Mucosa of rectum (tissue), 2 donors: ENCODE data around the gene PLEKHH3.
"Not testable (repeated sequence)": the region's sequence is repeated elsewhere in the genome, so short reads cannot be mapped to it uniquely, and the experiment has no call there.

ENCODE experiments used
- H3K27ac ChIP-seq, 2 donors: one replicate each; pipeline ENCODE4 v1.7.0; 2013; ENCODE audit warnings: inconsistent platforms in 2 of 2, low read depth in 2 of 2, low read length in 2 of 2
- H3K27me3 ChIP-seq, 2 donors: one replicate each; pipeline ENCODE4 v1.7.0; 2013; ENCODE audit warnings: low read length in 2 of 2; ENCODE audit not compliant: control insufficient read depth in 2 of 2, insufficient read depth in 2 of 2
- H3K36me3 ChIP-seq, 2 donors: one replicate each; pipeline ENCODE4 v1.7.0; 2013; ENCODE audit warnings: low read length in 2 of 2; ENCODE audit not compliant: control insufficient read depth in 2 of 2, insufficient read depth in 2 of 2
- H3K4me1 ChIP-seq, 2 donors: one replicate each; pipeline ENCODE4 v1.7.0; 2013; ENCODE audit warnings: low read length in 2 of 2, mild to moderate bottlenecking in 1 of 2; ENCODE audit not compliant: control insufficient read depth in 2 of 2, insufficient read depth in 2 of 2
- H3K4me3 ChIP-seq, 2 donors: one replicate each; pipeline ENCODE4 v1.7.0; 2013; ENCODE audit warnings: low read length in 2 of 2
- H3K9ac ChIP-seq, 2 donors: one replicate each; pipeline ENCODE4 v1.7.0; 2013; ENCODE audit warnings: low read length in 2 of 2, low read depth in 1 of 2, mild to moderate bottlenecking in 1 of 2
- H3K9me3 ChIP-seq, 2 donors: one replicate each; pipeline ENCODE4 v1.7.0; 2013; ENCODE audit warnings: low read length in 2 of 2; ENCODE audit not compliant: control insufficient read depth in 2 of 2
- donor health status: healthy.
- donor health status: Normal muscosa, but diverticular disease.

The PLEKHH3 gene

DNA sequence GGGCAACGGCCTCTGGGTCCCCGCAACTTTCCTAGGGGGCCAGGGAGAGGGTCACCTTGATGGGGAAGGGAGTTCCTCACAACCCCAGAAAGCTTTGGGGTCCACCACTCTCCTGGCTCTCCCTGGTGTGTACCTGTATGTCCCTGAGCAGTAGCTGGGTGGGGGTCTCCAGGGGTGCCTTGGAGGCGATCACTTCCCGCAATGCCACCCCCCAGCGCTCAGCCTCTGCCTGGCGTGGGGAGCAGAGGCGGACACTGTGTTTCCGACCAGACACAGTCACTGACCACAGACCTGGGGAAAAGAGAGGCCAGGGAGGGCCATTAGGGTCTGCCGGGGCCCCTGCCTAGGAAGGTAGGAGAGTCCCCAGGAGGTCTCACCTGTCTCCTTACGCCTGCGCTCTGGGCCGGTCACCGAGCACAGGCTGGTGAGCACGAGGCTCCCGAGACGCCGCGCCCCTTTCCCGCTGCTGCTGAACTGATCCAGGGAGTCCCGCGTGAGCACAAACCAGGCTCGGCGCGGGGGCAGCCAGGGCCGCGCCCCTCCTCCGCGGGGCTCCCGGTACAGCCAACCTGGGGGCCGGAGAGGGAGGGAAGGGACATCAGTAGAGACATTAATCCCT, 3.4 kb downstream of the PLEKHH3 start:
- Histone ChIP-seq H3K36me3 (peaks cover 16 to 22% of the 10 kb centered on the region in 2 donors), H3K4me3 (no peak overlapping the region), H3K9ac (no peak overlapping the region), H3K27me3 (no peaks in the 10 kb centered on the region), H3K4me1 (peaks cover 27 to 40% of the 10 kb centered on the region in 2 donors), H3K27ac (peak overlapping the region in 1 of 2 donors; percentile 9), H3K9me3 (no peaks in the 10 kb centered on the region)

DNA sequence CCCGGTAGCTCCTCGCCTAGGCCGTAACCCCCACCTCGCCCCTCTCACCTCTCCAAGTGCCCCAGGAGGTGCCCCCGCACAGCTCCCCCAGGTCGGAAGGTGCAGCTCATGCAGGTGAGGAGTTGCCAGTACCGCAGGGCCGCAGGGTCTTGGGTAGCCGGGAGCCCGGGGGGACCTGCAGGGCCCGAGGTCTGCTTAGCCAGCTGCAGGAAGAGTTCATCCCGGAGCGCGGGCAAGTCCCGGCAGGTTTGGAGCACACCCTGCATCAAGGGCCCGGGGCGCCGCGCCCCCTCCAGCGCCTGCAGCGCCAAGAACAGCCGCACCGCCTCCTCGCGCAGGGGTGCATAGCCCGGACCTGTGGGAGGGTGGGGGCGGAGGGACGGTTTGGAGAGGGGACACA, 4.8 kb downstream of the PLEKHH3 start:
- Histone ChIP-seq H3K27me3 (no peaks in the 10 kb centered on the region), H3K4me1 (peaks cover 30 to 41% of the 10 kb centered on the region in 2 donors), H3K27ac (no peak overlapping the region)

DNA sequence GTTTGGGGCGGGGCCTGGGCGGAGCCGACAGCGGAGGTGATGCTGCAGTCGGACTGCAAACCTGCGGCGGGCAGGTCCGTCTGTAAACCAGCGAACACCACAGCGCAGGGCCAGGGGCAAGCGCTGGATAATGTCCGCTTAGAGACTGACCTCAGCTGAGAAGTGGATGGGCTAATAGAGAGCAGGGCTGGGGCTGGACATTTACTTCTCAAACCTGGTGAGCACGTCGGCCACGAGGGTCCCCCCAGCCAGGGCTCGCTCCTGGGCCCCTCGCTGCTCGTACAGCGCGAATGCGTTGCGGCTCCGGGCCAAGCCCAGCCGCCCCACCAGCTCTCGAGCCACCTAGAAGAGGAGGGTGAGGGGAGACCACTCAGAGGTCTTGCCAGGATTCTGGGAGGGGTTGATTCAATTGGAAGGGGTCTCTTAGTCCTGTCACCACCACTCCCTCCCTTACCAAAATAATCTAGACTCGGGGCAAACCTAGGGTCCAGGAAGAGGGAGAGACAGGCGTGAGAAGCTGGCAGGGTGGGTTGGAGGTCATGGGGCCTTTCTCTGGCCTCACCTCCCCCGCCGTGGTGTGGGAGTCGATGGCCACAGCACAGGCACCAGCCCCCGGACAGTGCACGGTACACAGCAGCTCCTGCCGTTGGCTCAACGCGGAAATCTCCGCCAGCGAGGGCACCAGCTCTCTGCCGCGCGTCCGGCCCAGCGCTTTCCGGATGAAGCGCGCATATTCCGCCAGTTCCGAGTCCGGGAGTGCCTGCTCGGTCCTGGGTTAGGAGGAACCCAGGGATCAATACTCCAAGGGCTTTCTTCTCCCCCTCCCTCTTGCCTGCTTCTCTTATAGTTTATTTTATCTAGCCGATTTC, 5.8 kb downstream of the PLEKHH3 start:
- Histone ChIP-seq H3K4me1 (peaks cover 28 to 41% of the 10 kb centered on the region in 2 donors), H3K27ac (no peak overlapping the region), H3K4me3 (no peak overlapping the region), H3K36me3 (peaks cover 16 to 24% of the 10 kb centered on the region in 2 donors), H3K27me3 (no peaks in the 10 kb centered on the region), H3K9me3 (no peaks in the 10 kb centered on the region), H3K9ac (no peak overlapping the region)

More for the DNA sequence above, 4.8 kb downstream of the PLEKHH3 start:
- H3K9me3 ChIP-seq = no peaks in the 10 kb centered on the region
- H3K36me3 ChIP-seq = peaks cover 16 to 22% of the 10 kb centered on the region in 2 donors
- H3K9ac ChIP-seq = no peak overlapping the region
- H3K4me3 ChIP-seq = no peak overlapping the region

DNA sequence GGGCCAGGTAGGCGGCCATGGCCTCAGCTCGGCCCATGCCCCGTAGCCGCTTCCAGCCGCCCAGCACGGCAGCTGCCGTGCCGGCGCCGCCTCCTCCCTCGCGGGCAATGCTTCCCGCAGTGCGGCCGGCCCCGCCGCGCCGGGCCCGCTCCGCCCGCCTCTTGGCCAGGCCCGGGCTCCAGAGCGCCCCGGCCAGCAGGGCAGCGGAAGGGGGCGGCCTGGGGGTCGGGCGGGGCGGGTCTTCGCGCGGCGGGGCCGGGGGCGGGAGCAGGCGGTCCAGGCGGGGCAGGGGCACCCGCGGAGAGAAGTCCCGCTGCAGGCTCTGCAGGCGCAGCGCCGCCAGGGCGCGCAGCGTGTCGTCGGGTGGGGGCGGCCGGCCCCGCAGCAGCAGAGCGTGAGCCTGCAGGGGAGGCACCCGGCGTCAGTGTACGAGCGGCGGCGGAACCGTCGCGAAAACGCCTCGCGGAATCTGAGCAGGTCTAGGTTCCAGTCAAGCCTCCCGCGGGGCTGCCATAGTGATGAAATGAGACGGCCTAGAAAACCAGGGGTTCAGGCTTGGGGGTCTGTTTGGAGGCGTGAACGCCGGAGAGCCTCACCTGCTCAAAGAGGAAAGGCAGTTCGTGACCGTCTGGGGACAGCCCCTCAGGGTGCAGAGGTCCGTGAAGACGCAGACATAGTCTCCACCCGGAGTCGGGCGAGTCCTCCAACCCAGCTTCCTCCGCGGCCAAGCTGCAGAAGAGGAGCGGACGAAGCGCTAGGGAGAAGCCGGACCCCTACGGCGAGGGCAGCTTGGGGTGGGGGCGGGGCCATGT, 6.6 kb downstream of the PLEKHH3 start:
- Histone ChIP-seq H3K9ac (no peak overlapping the region), H3K4me3 (peak overlapping the region in 1 of 2 donors; percentile 31), H3K27ac (no peak overlapping the region), H3K27me3 (no peaks in the 10 kb centered on the region), H3K9me3 (no peaks in the 10 kb centered on the region), H3K4me1 (peaks cover 21 to 33% of the 10 kb centered on the region in 2 donors), H3K36me3 (peaks cover 16 to 29% of the 10 kb centered on the region in 2 donors)

DNA sequence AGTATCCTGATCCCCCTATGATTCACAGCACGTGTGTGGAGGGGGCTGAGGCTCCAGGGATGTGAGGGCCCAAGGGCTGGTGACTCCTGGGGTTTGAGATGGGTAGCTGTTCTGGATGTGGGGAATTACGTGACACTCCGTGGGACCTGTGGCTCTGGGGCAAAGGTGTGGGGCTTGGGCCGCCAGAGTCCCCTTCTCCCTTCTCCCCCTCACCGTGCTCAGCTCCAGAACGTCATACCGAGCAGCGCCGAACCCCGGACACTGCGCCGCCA, 7.2 kb downstream of the PLEKHH3 start:
- Histone ChIP-seq H3K27me3 (no peaks in the 10 kb centered on the region), H3K4me1 (peaks cover 19 to 29% of the 10 kb centered on the region in 2 donors), H3K36me3 (peaks cover 16 to 29% of the 10 kb centered on the region in 2 donors), H3K9ac (no peak overlapping the region), H3K9me3 (no peaks in the 10 kb centered on the region), H3K4me3 (no peak overlapping the region), H3K27ac (no peak overlapping the region)

DNA sequence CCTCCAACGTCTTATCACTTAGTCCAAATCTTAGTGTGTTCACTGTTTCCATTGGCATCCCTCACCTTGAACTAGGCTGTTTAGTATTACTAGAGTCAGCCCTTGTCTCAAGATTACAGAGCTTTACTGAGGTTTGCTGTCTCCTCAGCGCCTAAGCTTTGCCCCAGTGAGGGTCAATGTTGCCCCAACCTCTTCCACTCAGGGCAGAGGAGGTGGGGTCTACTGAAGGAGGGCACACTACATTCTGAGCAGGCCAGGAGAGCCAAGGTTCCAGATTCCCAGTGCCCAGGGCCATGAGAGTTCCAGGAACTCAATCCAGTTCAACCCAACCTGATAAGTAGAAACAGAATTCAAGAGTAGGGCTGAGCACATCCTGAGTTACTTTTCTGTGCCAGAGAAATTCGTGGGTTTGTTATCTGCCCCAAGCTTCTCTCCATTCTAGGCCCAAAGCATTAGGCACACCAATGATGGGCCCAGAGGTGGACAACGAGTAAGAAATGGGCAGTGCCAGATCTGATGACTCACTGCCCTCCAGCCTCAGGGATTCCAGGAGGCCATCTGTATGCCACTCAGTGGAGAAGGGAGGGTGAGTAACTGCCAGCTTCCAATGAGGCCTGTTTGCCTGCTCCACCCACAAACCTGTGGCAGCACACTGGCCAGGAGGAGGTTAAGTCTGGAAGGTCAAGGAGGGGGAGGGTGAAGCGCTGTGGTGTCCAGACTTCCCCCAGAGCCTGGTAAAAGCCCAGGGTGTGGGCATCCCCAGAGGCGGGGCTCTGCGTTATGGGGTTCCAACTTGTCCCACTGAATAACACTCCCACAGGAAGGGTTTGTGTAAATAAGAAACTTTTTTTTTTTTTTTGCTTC, 9.5 kb downstream of the PLEKHH3 start:
- no peak overlapping the region for H3K9ac ChIP-seq
- peaks cover 9 to 18% of the 10 kb centered on the region in 2 donors for H3K36me3 ChIP-seq
- H3K9me3 ChIP-seq = no peaks in the 10 kb centered on the region
- peak overlapping the region; percentile 43 to 46 for H3K27ac ChIP-seq
- no peaks in the 10 kb centered on the region for H3K27me3 ChIP-seq
- H3K4me3 ChIP-seq = no peak overlapping the region
- H3K4me1 ChIP-seq = peaks cover 11 to 21% of the 10 kb centered on the region in 2 donors

DNA sequence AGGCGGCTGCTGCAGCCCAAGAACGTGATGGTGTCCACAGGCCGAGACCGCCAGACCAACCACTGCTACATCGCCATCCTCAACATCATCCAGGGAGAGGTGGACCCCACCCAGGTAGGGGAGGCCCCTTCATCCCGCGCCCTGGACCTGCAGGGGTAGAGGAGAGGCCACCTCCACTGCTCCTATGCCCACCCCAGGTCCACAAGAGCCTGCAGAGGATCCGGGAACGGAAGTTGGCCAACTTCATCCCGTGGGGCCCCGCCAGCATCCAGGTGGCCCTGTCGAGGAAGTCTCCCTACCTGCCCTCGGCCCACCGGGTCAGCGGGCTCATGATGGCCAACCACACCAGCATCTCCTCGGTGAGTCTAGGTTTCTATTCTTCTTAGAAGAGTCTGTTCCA, 10.7 kb downstream of the PLEKHH3 start:
- H3K4me1 ChIP-seq = peaks cover 11 to 21% of the 10 kb centered on the region in 2 donors
- peaks cover 3 to 15% of the 10 kb centered on the region in 2 donors for H3K36me3 ChIP-seq
- H3K9ac ChIP-seq, H3K27ac ChIP-seq, H3K4me3 ChIP-seq, H3K27me3 ChIP-seq, H3K9me3 ChIP-seq: not testable (repeated sequence)

DNA sequence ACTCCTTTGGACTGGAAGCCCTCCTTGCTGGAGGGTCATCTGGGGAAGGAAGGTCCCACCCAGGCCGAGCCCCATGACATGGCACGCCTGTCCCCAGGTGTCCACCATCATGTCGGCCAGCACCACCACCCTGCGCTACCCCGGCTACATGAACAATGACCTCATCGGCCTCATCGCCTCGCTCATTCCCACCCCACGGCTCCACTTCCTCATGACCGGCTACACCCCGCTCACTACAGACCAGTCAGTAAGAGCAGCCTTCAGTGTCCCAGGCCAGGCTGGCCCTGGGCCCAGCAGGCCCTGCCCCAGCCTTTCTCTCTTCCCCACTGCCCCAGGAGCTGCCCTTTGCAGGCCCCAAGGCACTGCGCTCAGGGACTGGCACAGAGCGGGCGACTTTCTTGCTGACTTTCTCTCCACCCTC, 11.2 kb downstream of the PLEKHH3 start:
- Histone ChIP-seq H3K36me3 (peaks cover 2 to 15% of the 10 kb centered on the region in 2 donors), H3K4me3 (no peak overlapping the region), H3K27ac (no peak overlapping the region), H3K9ac (no peak overlapping the region), H3K27me3 (no peaks in the 10 kb centered on the region), H3K4me1 (peaks cover 11 to 21% of the 10 kb centered on the region in 2 donors), H3K9me3 (no peaks in the 10 kb centered on the region)

DNA sequence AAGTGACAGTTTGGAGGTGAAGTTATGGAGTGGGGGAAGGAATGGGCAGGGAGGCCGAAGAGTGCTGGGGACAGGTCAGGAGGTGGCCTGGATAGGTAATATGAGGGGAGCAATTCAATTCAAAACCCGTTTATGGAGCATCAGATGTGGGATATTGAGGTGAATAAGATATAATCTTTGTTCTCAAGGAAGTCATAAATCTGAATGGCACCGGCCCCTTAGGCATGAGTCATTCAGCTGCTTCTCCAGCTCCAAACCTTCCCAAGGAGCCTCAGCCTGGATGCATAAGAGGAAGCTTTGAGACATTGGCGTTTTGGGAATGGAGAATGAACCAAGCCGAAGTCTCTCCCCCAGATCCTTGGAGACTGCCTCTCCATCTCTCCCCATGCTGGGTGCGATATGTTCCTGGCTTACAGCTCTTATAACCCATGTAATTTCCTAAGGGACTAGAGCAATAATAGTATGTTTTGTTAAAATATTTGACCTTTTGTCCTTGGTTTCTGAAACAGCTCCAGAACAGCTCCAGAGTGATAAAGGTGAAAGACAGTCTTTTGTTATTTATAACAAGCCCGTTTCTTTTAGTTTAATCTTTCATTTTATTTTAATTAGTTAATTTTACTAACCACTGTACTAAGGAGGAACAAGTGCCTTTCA, 16.0 kb downstream of the PLEKHH3 start:
- H3K4me3 ChIP-seq = no peak overlapping the region
- H3K27me3 ChIP-seq = no peaks in the 10 kb centered on the region
- H3K9ac ChIP-seq = no peak overlapping the region
- H3K27ac ChIP-seq = no peak overlapping the region
- H3K9me3 ChIP-seq = no peaks in the 10 kb centered on the region
- H3K4me1 ChIP-seq = peaks cover 4 to 16% of the 10 kb centered on the region in 2 donors
- peaks cover 0 to 4% of the 10 kb centered on the region in 2 donors for H3K36me3 ChIP-seq
